K562 (cell line): Measurements from ENCODE around the gene RAB31. TPM values are rescaled to one million over a fixed set of nuclear protein-coding genes. Genes with fewer than 3 reads are reported as not detected.

ENCODE experiments used
- BACH1 ChIP-seq: fragments of 200-800 bp; sonication (Bioruptor generic); IDR thresholded peaks from 2 replicates; pipeline ENCODE4 v1.6.1; 2016; ENCODE audit warnings: missing genetic modification characterization, missing compliant biosample characterization
- CCAR2 ChIP-seq: fragments of 200-400 bp; formaldehyde crosslinking; IDR thresholded peaks from 2 replicates; pipeline ENCODE4 v1.6.1; 2017; ENCODE audit warnings: mild to moderate bottlenecking, low read depth, low read length
- MTF1 ChIP-seq: fragments of 250-450 bp; sonication (Bioruptor Pico); IDR thresholded peaks from 2 replicates; pipeline ENCODE4 v1.9.0; 2021; ENCODE audit warnings: moderate library complexity, mild to moderate bottlenecking, inconsistent platforms, borderline replicate concordance
- MYNN ChIP-seq, 2 experiments: sonication (generic); formaldehyde crosslinking in 1 of 2; IDR thresholded peaks; 2 replicates each; pipeline versions ENCODE4 v1.5.0 to v1.6.1; 2016 to 2020; ENCODE audit warnings: antibody characterized with exemption in 1 of 2, missing genetic modification reagents in 1 of 2
- NRF1 ChIP-seq, 2 experiments: fragments of 450-650 bp; IDR thresholded peaks in 1 of 2; conservative IDR thresholded peaks in 1 of 2; 2 replicates each; pipeline ENCODE4 v1.6.1; 2014; ENCODE audit warnings: mild to moderate bottlenecking in 2 of 2
- PML ChIP-seq: IDR thresholded peaks from 2 replicates; pipeline ENCODE4 v1.6.1; 2012; ENCODE audit warnings: low read length, inconsistent platforms
- RBM17 ChIP-seq: fragments of 200-400 bp; formaldehyde crosslinking; IDR thresholded peaks from 2 replicates; pipeline ENCODE4 v1.6.1; 2017; ENCODE audit warnings: low read depth, mild to moderate bottlenecking, low read length, borderline replicate concordance
- STAT5A ChIP-seq: IDR thresholded peaks from 2 replicates; pipeline ENCODE4 v1.6.1; 2012; ENCODE audit warnings: low read length, inconsistent platforms, borderline replicate concordance
- TAF7 ChIP-seq: fragments of 450-650 bp; IDR thresholded peaks from 2 replicates; pipeline ENCODE4 v1.6.1; 2016; ENCODE audit warnings: missing genetic modification characterization, missing compliant biosample characterization
- ZC3H8 ChIP-seq: fragments of 450-650 bp; IDR thresholded peaks from 2 replicates; pipeline ENCODE4 v1.6.1; 2017
- ZNF445 ChIP-seq: fragments of 250-450 bp; sonication (Bioruptor Pico); IDR thresholded peaks from 2 replicates; pipeline ENCODE4 v1.4.0; 2020; ENCODE audit warnings: low read depth, mild to moderate bottlenecking, moderate library complexity
- ZNF584 ChIP-seq: fragments of 200-800 bp; sonication (Bioruptor generic); IDR thresholded peaks from 2 replicates; pipeline ENCODE4 v1.6.1; 2016; ENCODE audit warnings: low read depth, mild to moderate bottlenecking, missing genetic modification characterization, missing compliant biosample characterization
- ZNF589 ChIP-seq: fragments of 200-800 bp; sonication (Bioruptor generic); IDR thresholded peaks from 2 replicates; pipeline ENCODE4 v1.6.1; 2016; ENCODE audit warnings: low read depth, missing genetic modification characterization, missing compliant biosample characterization
- polyA plus RNA-seq, 8 experiments: library from polyadenylated mRNA; depleted of rRNA in 4 of 8; stranded (reverse) in 5 of 8; unstranded in 3 of 8; fragments of >200 nt; fragmentation: Nextera tagmentation in 2 of 8; fragmentation: Illumina TruSeq in 1 of 8; extraction: Ambion mirVana in 2 of 8; extraction: Trizol in 1 of 8; gene quantifications; 2 replicates each; pipeline versions ENCODE4 v1.2.1 to v1.2.3, GENCODE V29; 2011 to 2014; ENCODE audit warnings: inconsistent platforms in 1 of 8, missing spikeins in 1 of 8
- total RNA-seq, 7 experiments: library from RNA; depleted of rRNA in 6 of 7; stranded (reverse); fragments of >200 nt in 6 of 7; fragmentation: Illumina TruSeq in 2 of 7; extraction: Trizol in 2 of 7; gene quantifications; 2 replicates each; pipeline versions ENCODE4 v1.2.1 to v1.2.3, GENCODE V29; 2011 to 2021; ENCODE audit warnings: low replicate concordance in 1 of 7
- TF ChIP-seq, protein P1 (sequence below): fragments of 250-450 bp; sonication (Bioruptor Pico); IDR thresholded peaks from 2 replicates; pipeline ENCODE4 v1.8.0; 2021; ENCODE audit warnings: mild to moderate bottlenecking, moderate library complexity
- TF ChIP-seq, protein P2 (sequence below), 2 experiments: fragments of 200-800 bp in 1 of 2; sonication (Bioruptor generic) in 1 of 2; sonication (generic) in 1 of 2; formaldehyde crosslinking in 1 of 2; IDR thresholded peaks in 1 of 2; conservative IDR thresholded peaks in 1 of 2; 2 replicates each; pipeline versions ENCODE4 v1.5.0 to v1.6.1; 2016 to 2020; ENCODE audit warnings: missing compliant biosample characterization in 1 of 2, missing genetic modification characterization in 1 of 2, missing genetic modification reagents in 1 of 2
- TF ChIP-seq, protein P3 (sequence below), 2 experiments: fragments of 450-650 bp; IDR thresholded peaks; 2 replicates each; pipeline ENCODE4 v1.6.1; 2018; ENCODE audit warnings: mild to moderate bottlenecking in 2 of 2, low read depth in 1 of 2; ENCODE audit not compliant: partially characterized antibody in 2 of 2

RAB31 gene
- total and polyA plus RNA-seq, 9 of the 15 experiments (the other 6 are each of a cell fraction or from before 2014, with no cell fraction given), result 20.7 to 70.4 (median 41.3) TPM

GRCh38 chr18:9876867-9877654, 169.0 kb downstream of the RAB31 start (continued):
- peak; percentile 69; the same call in 1 of the 2 replicates for TF ChIP-seq ZNF584 (CRISPR knock-in tag)
- TF ChIP-seq RBM17, result no peak
- no peak for TF ChIP-seq CCAR2
- peak; percentile 65 to 69; a peak in 3 of 4 replicates for TF ChIP-seq NRF1 (conservative IDR thresholded peaks at IDR 0.05 in 1 of 2, IDR thresholded peaks at IDR 0.05 in 1 of 2)
- no peak; the same call in 1 of the 2 replicates for TF ChIP-seq TAF7 (tag)
- TF ChIP-seq MTF1 (CRISPR knock-in tag), result no peak
- TF ChIP-seq, protein P1, sequence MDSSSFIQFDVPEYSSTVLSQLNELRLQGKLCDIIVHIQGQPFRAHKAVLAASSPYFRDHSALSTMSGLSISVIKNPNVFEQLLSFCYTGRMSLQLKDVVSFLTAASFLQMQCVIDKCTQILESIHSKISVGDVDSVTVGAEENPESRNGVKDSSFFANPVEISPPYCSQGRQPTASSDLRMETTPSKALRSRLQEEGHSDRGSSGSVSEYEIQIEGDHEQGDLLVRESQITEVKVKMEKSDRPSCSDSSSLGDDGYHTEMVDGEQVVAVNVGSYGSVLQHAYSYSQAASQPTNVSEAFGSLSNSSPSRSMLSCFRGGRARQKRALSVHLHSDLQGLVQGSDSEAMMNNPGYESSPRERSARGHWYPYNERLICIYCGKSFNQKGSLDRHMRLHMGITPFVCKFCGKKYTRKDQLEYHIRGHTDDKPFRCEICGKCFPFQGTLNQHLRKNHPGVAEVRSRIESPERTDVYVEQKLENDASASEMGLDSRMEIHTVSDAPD (CRISPR knock-in tag), result no peak
- TF ChIP-seq MYNN (IDR thresholded peaks at IDR 0.05), result no peak
- no peak for TF ChIP-seq MYNN (CRISPR knock-in tag; IDR thresholded peaks at IDR 0.05)
- TF ChIP-seq PML, result peak; percentile 77; the same call in 1 of the 2 replicates
- TF ChIP-seq, protein P2, sequence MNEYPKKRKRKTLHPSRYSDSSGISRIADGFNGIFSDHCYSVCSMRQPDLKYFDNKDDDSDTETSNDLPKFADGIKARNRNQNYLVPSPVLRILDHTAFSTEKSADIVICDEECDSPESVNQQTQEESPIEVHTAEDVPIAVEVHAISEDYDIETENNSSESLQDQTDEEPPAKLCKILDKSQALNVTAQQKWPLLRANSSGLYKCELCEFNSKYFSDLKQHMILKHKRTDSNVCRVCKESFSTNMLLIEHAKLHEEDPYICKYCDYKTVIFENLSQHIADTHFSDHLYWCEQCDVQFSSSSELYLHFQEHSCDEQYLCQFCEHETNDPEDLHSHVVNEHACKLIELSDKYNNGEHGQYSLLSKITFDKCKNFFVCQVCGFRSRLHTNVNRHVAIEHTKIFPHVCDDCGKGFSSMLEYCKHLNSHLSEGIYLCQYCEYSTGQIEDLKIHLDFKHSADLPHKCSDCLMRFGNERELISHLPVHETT (CRISPR knock-in tag; conservative IDR thresholded peaks at IDR 0.05 in 1 of 2, IDR thresholded peaks at IDR 0.05 in 1 of 2), result peak in 1 of 2 experiments; percentile 76; a peak in 1 of 4 replicates
- TF ChIP-seq, protein P3, sequence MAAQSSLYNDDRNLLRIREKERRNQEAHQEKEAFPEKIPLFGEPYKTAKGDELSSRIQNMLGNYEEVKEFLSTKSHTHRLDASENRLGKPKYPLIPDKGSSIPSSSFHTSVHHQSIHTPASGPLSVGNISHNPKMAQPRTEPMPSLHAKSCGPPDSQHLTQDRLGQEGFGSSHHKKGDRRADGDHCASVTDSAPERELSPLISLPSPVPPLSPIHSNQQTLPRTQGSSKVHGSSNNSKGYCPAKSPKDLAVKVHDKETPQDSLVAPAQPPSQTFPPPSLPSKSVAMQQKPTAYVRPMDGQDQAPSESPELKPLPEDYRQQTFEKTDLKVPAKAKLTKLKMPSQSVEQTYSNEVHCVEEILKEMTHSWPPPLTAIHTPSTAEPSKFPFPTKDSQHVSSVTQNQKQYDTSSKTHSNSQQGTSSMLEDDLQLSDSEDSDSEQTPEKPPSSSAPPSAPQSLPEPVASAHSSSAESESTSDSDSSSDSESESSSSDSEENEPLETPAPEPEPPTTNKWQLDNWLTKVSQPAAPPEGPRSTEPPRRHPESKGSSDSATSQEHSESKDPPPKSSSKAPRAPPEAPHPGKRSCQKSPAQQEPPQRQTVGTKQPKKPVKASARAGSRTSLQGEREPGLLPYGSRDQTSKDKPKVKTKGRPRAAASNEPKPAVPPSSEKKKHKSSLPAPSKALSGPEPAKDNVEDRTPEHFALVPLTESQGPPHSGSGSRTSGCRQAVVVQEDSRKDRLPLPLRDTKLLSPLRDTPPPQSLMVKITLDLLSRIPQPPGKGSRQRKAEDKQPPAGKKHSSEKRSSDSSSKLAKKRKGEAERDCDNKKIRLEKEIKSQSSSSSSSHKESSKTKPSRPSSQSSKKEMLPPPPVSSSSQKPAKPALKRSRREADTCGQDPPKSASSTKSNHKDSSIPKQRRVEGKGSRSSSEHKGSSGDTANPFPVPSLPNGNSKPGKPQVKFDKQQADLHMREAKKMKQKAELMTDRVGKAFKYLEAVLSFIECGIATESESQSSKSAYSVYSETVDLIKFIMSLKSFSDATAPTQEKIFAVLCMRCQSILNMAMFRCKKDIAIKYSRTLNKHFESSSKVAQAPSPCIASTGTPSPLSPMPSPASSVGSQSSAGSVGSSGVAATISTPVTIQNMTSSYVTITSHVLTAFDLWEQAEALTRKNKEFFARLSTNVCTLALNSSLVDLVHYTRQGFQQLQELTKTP (IDR thresholded peaks at IDR 0.05; ENCODE audit: low read depth in 1 of 2, partially characterized antibody in 2 of 2), result peak; percentile 73 to 92
- peak; percentile 88 for TF ChIP-seq ZNF589 (CRISPR knock-in tag)
- TF ChIP-seq ZC3H8, result no peak
- TF ChIP-seq BACH1 (tag), result peak; percentile 87; the same call in 1 of the 2 replicates
- no peak for TF ChIP-seq ZNF445
- TF ChIP-seq STAT5A, result peak; percentile 79
